ENCODE data around the gene FBXL2.

The FBXL2 gene

GRCh38 chr3:33430571-33430970, 153.3 kb downstream of the FBXL2 start:
- DNase-seq: no peak

DNA sequence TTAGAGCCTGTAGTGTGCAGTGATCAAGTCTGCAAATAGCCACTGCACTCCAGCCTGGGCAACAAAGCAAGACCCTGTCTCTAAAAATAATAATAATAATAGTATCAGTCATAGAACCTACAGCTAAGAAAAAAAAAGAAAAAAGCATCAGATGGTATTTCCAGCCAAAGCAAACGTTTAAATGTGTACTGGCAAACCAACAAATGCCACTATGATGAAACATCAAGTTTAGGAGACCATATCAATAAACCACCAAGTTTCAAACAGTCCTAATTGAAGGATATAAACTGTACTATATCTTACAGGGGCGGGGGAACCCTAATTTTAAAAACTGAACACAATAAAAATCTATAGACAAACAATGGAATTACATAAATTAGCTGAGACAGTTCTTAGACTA, 156.6 kb downstream of the FBXL2 start:
- no peak for DNase-seq
